Esophagus muscularis mucosa (tissue), 4 donors: Measurements from ENCODE around the gene ZNRF2. TPM values are rescaled to one million over a fixed set of nuclear protein-coding genes. Genes with fewer than 3 reads are reported as not detected.

Experiments used
- DNase-seq: peaks from one replicate; pipeline ENCODE4 v3.0.0-alpha.2; 2017; ENCODE audit errors: extremely low spot score
- H3K27ac ChIP-seq, 4 donors: fragments of 200-600 bp; sonication (generic); replicated peaks in 1 of 4; 1 replicate in 3 of 4; 2 replicates in 1 of 4; pipeline ENCODE4 v1.5.1; 2016 to 2019; ENCODE audit warnings: mild to moderate bottlenecking in 1 of 4
- H3K27me3 ChIP-seq, 4 donors: fragments of 200-600 bp; sonication (generic); one replicate each; pipeline versions ENCODE4 v1.5.1 to v1.6.0; 2016 to 2019
- H3K36me3 ChIP-seq, 4 donors: fragments of 200-600 bp; sonication (generic); one replicate each; pipeline ENCODE4 v1.5.1; 2016 to 2019
- H3K4me1 ChIP-seq, 4 donors: fragments of 200-600 bp; sonication (generic); one replicate each; pipeline ENCODE4 v1.5.1; 2016 to 2019
- H3K4me3 ChIP-seq, 4 donors: fragments of 200-600 bp; sonication (generic); 1 replicate in 2 of 4; 2 replicates in 2 of 4; pipeline ENCODE4 v1.5.1; 2016 to 2019; ENCODE audit warnings: mild to moderate bottlenecking in 4 of 4, moderate library complexity in 1 of 4
- H3K9me3 ChIP-seq, 4 donors: fragments of 200-600 bp; sonication (generic); 1 replicate in 3 of 4; 2 replicates in 1 of 4; pipeline ENCODE4 v1.5.1; 2016 to 2019
- CTCF ChIP-seq, 3 experiments: fragments of 200-600 bp in 2 of 3; fragments of 450-650 bp in 1 of 3; sonication (generic) in 2 of 3; IDR thresholded peaks; one replicate each; pipeline ENCODE4 v1.5.1; 2017 to 2019; ENCODE audit warnings: antibody characterized with exemption in 3 of 3, mild to moderate bottlenecking in 2 of 3, moderate library complexity in 1 of 3
- EP300 ChIP-seq: sonication (generic); formaldehyde crosslinking; IDR thresholded peaks from one replicate; pipeline ENCODE4 v1.6.1; 2017; ENCODE audit warnings: antibody characterized with exemption
- POLR2A ChIP-seq: fragments of 450-650 bp; IDR thresholded peaks from one replicate; pipeline ENCODE4 v1.6.1; 2017; ENCODE audit warnings: antibody characterized with exemption, moderate library complexity, mild to moderate bottlenecking, low read depth
- POLR2AphosphoS5 ChIP-seq, 2 donors: sonication (generic); formaldehyde crosslinking; IDR thresholded peaks; one replicate each; pipeline ENCODE4 v1.6.1; 2017; ENCODE audit warnings: antibody characterized with exemption in 2 of 2
- WGBS: methylation state at CpG from one replicate; pipeline ENCODE4 v1.1.5; 2018; 5-methylcytosine and 5-hydroxymethylcytosine counted together
- intact Hi-C: fragments of 100-400 bp; cut with DNase I; formaldehyde crosslinking; loops from one replicate; pipeline ENCODE4 v1.15.1; 2023
- total RNA-seq, 4 donors: library from RNA; depleted of rRNA; stranded (reverse); fragments of >200 nt; gene quantifications; one replicate each; pipeline versions ENCODE4 v1.1.0 to v1.2.1, GENCODE V29; 2016

ZNRF2 gene
- total RNA-seq, 4 donors from 2014 or later, result 16.9 to 23.5 (median 20.2) TPM

- 83% methylated on average over 3 of the region's 3 CpGs for WGBS
- DNase-seq, result no peak
- Histone ChIP-seq H3K4me3 (no peak overlapping the region), H3K27me3 (no peaks in the 10 kb centered on the region), H3K36me3 (no peaks in the 10 kb centered on the region), H3K27ac (no peak overlapping the region), H3K9me3 (no peaks in the 10 kb centered on the region), H3K4me1 (peaks cover 0 to 21% (median 14%) of the 10 kb centered on the region in 4 donors)
- intact Hi-C loops, result loop anchor here (5.0 to 10.0 kb wide), 2 partner anchors 110 to 138 kb away; no protein-coding TSS in a partner anchor
- TF ChIP-seq POLR2A (no peak), EP300 (no peak), CTCF (IDR thresholded peaks at IDR 0.05) (no peak), POLR2AphosphoS5 (IDR thresholded peaks at IDR 0.05) (no peak)
Measured at GRCh38 chr7:30274641-30275040, 9.8 kb upstream of the ZNRF2 start.

GRCh38 chr7:30276203-30276900 is 8.0 kb upstream of the ZNRF2 start:
- peak in 1 of 2 donors; percentile 16 for TF ChIP-seq POLR2AphosphoS5 (IDR thresholded peaks at IDR 0.05)
- no peak for TF ChIP-seq POLR2A
- no peak for TF ChIP-seq EP300
- TF ChIP-seq CTCF (IDR thresholded peaks at IDR 0.05), result peak; percentile 58 to 76 (median 64)
- Histone ChIP-seq H3K27me3 (no peaks in the 10 kb centered on the region), H3K4me1 (peaks cover 0 to 12% (median 6%) of the 10 kb centered on the region in 4 donors), H3K27ac (no peak overlapping the region), H3K4me3 (no peak overlapping the region), H3K9me3 (no peaks in the 10 kb centered on the region), H3K36me3 (no peaks in the 10 kb centered on the region)
- intact Hi-C loops, result loop anchor here (5.0 to 10.0 kb wide), 2 partner anchors 112 to 136 kb away; no protein-coding TSS in a partner anchor
- 85% methylated on average over 8 of the region's 9 CpGs for WGBS
- DNase-seq, result no peak

- Histone ChIP-seq H3K27ac (no peak overlapping the region), H3K27me3 (no peaks in the 10 kb centered on the region), H3K4me3 (no peak overlapping the region), H3K36me3 (no peaks in the 10 kb centered on the region), H3K4me1 (peaks cover 0 to 12% (median 6%) of the 10 kb centered on the region in 4 donors), H3K9me3 (no peaks in the 10 kb centered on the region)
- WGBS, result 55% methylated on average over 4 of the region's 4 CpGs
- no peak for DNase-seq
- intact Hi-C loops, result loop anchor here (5.0 to 10.0 kb wide), 2 partner anchors 114 to 134 kb away; no protein-coding TSS in a partner anchor
- TF ChIP-seq CTCF (IDR thresholded peaks at IDR 0.05) (no peak), POLR2AphosphoS5 (IDR thresholded peaks at IDR 0.05) (no peak), POLR2A (no peak), EP300 (no peak)
Measured at GRCh38 chr7:30278376-30278775, 6.0 kb upstream of the ZNRF2 start.

GRCh38 chr7:30278849-30279652 is 5.3 kb upstream of the ZNRF2 start:
- no peak for DNase-seq
- Histone ChIP-seq H3K4me3 (no peak overlapping the region), H3K27me3 (no peaks in the 10 kb centered on the region), H3K36me3 (no peaks in the 10 kb centered on the region), H3K4me1 (peaks cover 0 to 18% (median 13%) of the 10 kb centered on the region in 4 donors), H3K9me3 (no peaks in the 10 kb centered on the region), H3K27ac (no peak overlapping the region)
- TF ChIP-seq POLR2AphosphoS5 (IDR thresholded peaks at IDR 0.05) (no peak), EP300 (no peak), CTCF (IDR thresholded peaks at IDR 0.05) (no peak), POLR2A (no peak)
- intact Hi-C loops, result loop anchor here (5.0 to 10.0 kb wide), 2 partner anchors 114 to 133 kb away; no protein-coding TSS in a partner anchor
- 64% methylated on average over 8 of the region's 8 CpGs for WGBS
